HUES64 (cell line): ENCODE data around the gene PGAP6.
"Not testable (repeated sequence)": the region's sequence is repeated elsewhere in the genome, so short reads cannot be mapped to it uniquely, and the experiment has no call there.

Experiments
- H3K27ac ChIP-seq: 2 replicates; pipeline ENCODE4 v1.7.0; 2013; ENCODE audit warnings: low read depth, low read length, inconsistent platforms
- H3K27me3 ChIP-seq: 2 replicates; pipeline ENCODE4 v1.6.1; 2013; ENCODE audit warnings: mild to moderate bottlenecking, low read length; ENCODE audit not compliant: insufficient read depth
- H3K36me3 ChIP-seq: 2 replicates; pipeline ENCODE4 v1.6.1; 2013; ENCODE audit warnings: mild to moderate bottlenecking, low read length; ENCODE audit not compliant: insufficient read depth
- H3K4me1 ChIP-seq: 2 replicates; pipeline ENCODE4 v1.6.1; 2013; ENCODE audit warnings: mild to moderate bottlenecking, low read length, moderate library complexity; ENCODE audit not compliant: insufficient read depth
- H3K4me3 ChIP-seq: 2 replicates; pipeline ENCODE4 v1.5.1; 2013; ENCODE audit warnings: mild to moderate bottlenecking, low read length, moderate library complexity
- H3K9ac ChIP-seq: 2 replicates; pipeline ENCODE4 v1.6.1; 2013; ENCODE audit warnings: mild to moderate bottlenecking, low read depth, low read length
- H3K9me3 ChIP-seq: 2 replicates; pipeline ENCODE4 v1.6.1; 2013; ENCODE audit warnings: low read depth, low read length; ENCODE audit not compliant: insufficient read depth
- WGBS: fragments of 150-250, 120-280 bp; methylation state at CpG from one replicate; pipeline ENCODE4 v1.1.7; 2013; ENCODE audit warnings: missing lambda C conversion rate; 5-methylcytosine and 5-hydroxymethylcytosine counted together

The PGAP6 gene

GRCh38 chr16:387761-388666 lies 6.2 kb upstream of the PGAP6 start:
- not testable (repeated sequence) for H3K27ac ChIP-seq, H3K9me3 ChIP-seq, H3K36me3 ChIP-seq, H3K27me3 ChIP-seq, H3K9ac ChIP-seq, H3K4me3 ChIP-seq
- H3K4me1 ChIP-seq = peaks cover 11% of the 10 kb centered on the region
- 84% methylated on average over 18 of the region's 20 CpGs for WGBS

GRCh38 chr16:386641-387156 lies 4.9 kb upstream of the PGAP6 start:
- peaks cover 12% of the 10 kb centered on the region for H3K4me1 ChIP-seq
- H3K27ac ChIP-seq = no peak overlapping the region
- WGBS = 87% methylated on average over 19 of the region's 19 CpGs
- H3K9me3 ChIP-seq = no peaks in the 10 kb centered on the region
- H3K4me3 ChIP-seq = no peak overlapping the region
- no peak overlapping the region for H3K9ac ChIP-seq
- H3K36me3 ChIP-seq = no peaks in the 10 kb centered on the region
- H3K27me3 ChIP-seq = peaks cover 16% of the 10 kb centered on the region; the same call in 1 of the 2 replicates

- no peaks in the 10 kb centered on the region for H3K9me3 ChIP-seq
- peaks cover 16% of the 10 kb centered on the region; the same call in 1 of the 2 replicates for H3K27me3 ChIP-seq
- H3K4me3 ChIP-seq = peak overlapping the region; percentile 83
- H3K9ac ChIP-seq = peak overlapping the region; percentile 40
- H3K4me1 ChIP-seq = peaks cover 18% of the 10 kb centered on the region
- no peaks in the 10 kb centered on the region for H3K36me3 ChIP-seq
- peak overlapping the region; percentile 90 for H3K27ac ChIP-seq
- WGBS = 2% methylated on average over 33 of the region's 33 CpGs
Measured at GRCh38 chr16:383326-384051, 1.7 kb upstream of the PGAP6 start.

- Histone ChIP-seq H3K27me3 (peaks cover 16% of the 10 kb centered on the region; the same call in 1 of the 2 replicates), H3K4me1 (peaks cover 18% of the 10 kb centered on the region), H3K9ac (peak overlapping the region; percentile 66), H3K9me3 (no peaks in the 10 kb centered on the region), H3K4me3 (peak overlapping the region; percentile 90), H3K27ac (peak overlapping the region; percentile 71; the same call in 1 of the 2 replicates), H3K36me3 (peaks cover 14% of the 10 kb centered on the region)
- WGBS = under 1% methylated on average over 73 of the region's 73 CpGs
Measured at GRCh38 chr16:381012-381788, 578 bp downstream of the PGAP6 start.

- H3K27me3 ChIP-seq = peaks cover 16% of the 10 kb centered on the region; the same call in 1 of the 2 replicates
- 7% methylated on average over 12 of the region's 12 CpGs for WGBS
- no peaks in the 10 kb centered on the region for H3K9me3 ChIP-seq
- peak overlapping the region; percentile 71; the same call in 1 of the 2 replicates for H3K27ac ChIP-seq
- H3K4me1 ChIP-seq = peaks cover 18% of the 10 kb centered on the region
- H3K4me3 ChIP-seq = peak overlapping the region; percentile 90
- peak overlapping the region; percentile 66 for H3K9ac ChIP-seq
- H3K36me3 ChIP-seq = peaks cover 19% of the 10 kb centered on the region
Measured at GRCh38 chr16:380762-381011, 1.1 kb downstream of the PGAP6 start.

DNA sequence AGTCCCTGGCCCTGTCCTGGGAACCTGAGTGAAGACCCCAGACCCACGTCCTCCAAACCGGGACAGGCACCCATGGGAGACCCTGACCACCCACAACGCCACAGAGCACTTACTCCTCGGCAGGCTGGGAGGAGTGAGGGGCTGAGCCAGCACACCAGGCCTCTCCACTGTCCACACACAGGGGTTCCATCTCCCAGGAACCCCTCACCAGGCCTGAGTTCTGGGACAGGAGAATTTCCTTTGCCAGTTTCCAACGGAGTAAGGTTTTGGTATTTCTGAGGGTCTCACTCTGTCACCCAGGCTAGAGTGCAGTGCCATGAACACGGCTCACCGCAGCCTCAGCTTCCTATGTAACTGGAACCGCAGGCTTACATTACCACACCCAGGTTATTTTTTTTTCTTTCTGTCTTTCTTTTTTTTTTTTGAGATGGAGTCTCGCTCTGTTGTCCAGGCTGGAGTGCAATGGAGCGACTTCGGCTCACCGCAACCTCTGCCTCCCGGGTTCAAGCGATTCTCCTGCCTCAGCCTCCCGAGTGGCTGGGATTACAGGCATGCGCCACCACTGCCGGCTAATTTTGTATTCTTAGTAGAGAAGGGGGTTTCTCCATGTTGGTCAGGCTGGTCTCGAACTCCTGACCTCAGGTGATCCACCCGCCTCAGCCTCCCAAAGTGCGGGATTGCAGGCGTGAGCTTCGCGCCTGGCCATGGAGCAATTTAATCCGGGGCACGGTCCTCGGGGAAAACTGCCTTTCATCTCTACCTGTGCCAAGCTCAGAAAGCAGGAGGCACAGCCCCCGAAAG lies 1.6 kb downstream of the PGAP6 start:
- Histone ChIP-seq H3K27ac (peak overlapping the region; percentile 25; the same call in 1 of the 2 replicates), H3K9ac (peak overlapping the region; percentile 30; the same call in 1 of the 2 replicates), H3K4me3 (peak overlapping the region; percentile 90), H3K4me1 (peaks cover 18% of the 10 kb centered on the region), H3K27me3 (peaks cover 16% of the 10 kb centered on the region; the same call in 1 of the 2 replicates), H3K9me3 (no peaks in the 10 kb centered on the region), H3K36me3 (peaks cover 21% of the 10 kb centered on the region)
- WGBS = 79% methylated on average over 27 of the region's 27 CpGs

GRCh38 chr16:379183-379960 lies 2.4 kb downstream of the PGAP6 start:
- peaks cover 16% of the 10 kb centered on the region; the same call in 1 of the 2 replicates for H3K27me3 ChIP-seq
- peaks cover 18% of the 10 kb centered on the region for H3K4me1 ChIP-seq
- H3K9me3 ChIP-seq = no peaks in the 10 kb centered on the region
- peak overlapping the region; percentile 90 for H3K4me3 ChIP-seq
- peak overlapping the region; percentile 30; the same call in 1 of the 2 replicates for H3K9ac ChIP-seq
- H3K36me3 ChIP-seq = peaks cover 29% of the 10 kb centered on the region
- H3K27ac ChIP-seq = peak overlapping the region; percentile 25
- WGBS = 60% methylated on average over 16 of the region's 16 CpGs

GRCh38 chr16:378821-379182 lies 3.0 kb downstream of the PGAP6 start:
- WGBS = 76% methylated on average over 14 of the region's 14 CpGs
- H3K9ac ChIP-seq = no peak overlapping the region
- peaks cover 13% of the 10 kb centered on the region for H3K4me1 ChIP-seq
- no peaks in the 10 kb centered on the region for H3K9me3 ChIP-seq
- H3K4me3 ChIP-seq = no peak overlapping the region
- no peak overlapping the region; the same call in 1 of the 2 replicates for H3K27ac ChIP-seq
- peaks cover 35% of the 10 kb centered on the region for H3K36me3 ChIP-seq
- peaks cover 16% of the 10 kb centered on the region; the same call in 1 of the 2 replicates for H3K27me3 ChIP-seq

DNA sequence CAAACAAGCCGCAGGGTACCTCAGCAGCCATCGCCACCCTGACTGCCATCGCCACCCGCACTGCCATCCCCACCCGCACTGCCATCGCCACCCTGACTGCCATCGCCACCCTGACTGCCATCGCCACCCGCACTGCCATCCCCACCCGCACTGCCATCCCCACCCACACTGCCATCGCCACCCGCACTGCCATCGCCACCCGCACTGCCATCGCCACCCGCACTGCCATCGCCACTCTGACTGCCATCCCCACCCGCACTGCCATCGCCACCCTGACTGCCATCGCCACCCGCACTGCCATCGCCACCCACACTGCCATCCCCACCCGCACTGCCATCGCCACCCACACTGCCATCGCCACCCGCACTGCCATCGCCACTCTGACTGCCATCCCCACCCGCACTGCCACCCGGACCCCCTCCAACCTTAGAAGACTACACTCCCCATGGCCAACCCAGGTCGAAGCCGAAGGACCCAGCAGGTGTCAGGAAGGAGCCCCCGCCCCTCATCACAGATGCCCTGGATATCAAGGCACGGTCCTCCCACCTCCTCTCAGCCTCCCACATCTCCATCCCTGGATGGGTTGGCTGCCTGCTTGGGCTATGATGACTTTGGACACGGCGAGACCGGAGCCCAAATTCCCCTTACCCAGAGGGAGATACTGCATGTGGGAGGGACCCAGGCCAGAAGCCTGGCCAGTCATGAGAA lies 3.5 kb downstream of the PGAP6 start:
- not testable (repeated sequence) for H3K9ac ChIP-seq, H3K9me3 ChIP-seq, H3K4me3 ChIP-seq, H3K4me1 ChIP-seq, H3K27ac ChIP-seq
- Histone ChIP-seq H3K36me3 (peaks cover 40% of the 10 kb centered on the region), H3K27me3 (peaks cover 13% of the 10 kb centered on the region; the same call in 1 of the 2 replicates)
- 91% methylated on average over 33 of the region's 36 CpGs for WGBS
